Neutrophil (primary cell): ENCODE results near the gene MYOM3.

Source experiments
- H3K27ac ChIP-seq: fragments of 200-600 bp; sonication (generic); 2 replicates; pipeline ENCODE4 v1.5.1; 2016; ENCODE audit warnings: mild to moderate bottlenecking, moderate library complexity
- H3K27me3 ChIP-seq: fragments of 200-600 bp; sonication (generic); 2 replicates; pipeline ENCODE4 v1.6.0; 2016; ENCODE audit warnings: mild to moderate bottlenecking
- H3K36me3 ChIP-seq: fragments of 200-600 bp; sonication (generic); 2 replicates; pipeline ENCODE4 v1.5.1; 2017
- H3K4me1 ChIP-seq, 2 experiments: fragments of 200-600 bp in 1 of 2; sonication (generic) in 1 of 2; 1 replicate in 1 of 2; 2 replicates in 1 of 2; pipeline versions ENCODE4 v1.5.1 to v1.6.1; 2013 to 2016; ENCODE audit warnings: low read depth in 1 of 2, low read length in 1 of 2, mild to moderate bottlenecking in 1 of 2, moderate library complexity in 1 of 2; ENCODE audit not compliant: control insufficient read depth in 1 of 2, insufficient read depth in 1 of 2
- H3K4me3 ChIP-seq, 2 experiments: fragments of 200-600 bp in 1 of 2; sonication (generic) in 1 of 2; 1 replicate in 1 of 2; 2 replicates in 1 of 2; pipeline ENCODE4 v1.5.1; 2013 to 2016; ENCODE audit warnings: low read depth in 1 of 2, low read length in 1 of 2, mild to moderate bottlenecking in 1 of 2, moderate library complexity in 1 of 2
- H3K9me3 ChIP-seq: fragments of 200-600 bp; sonication (generic); 2 replicates; pipeline ENCODE4 v1.5.1; 2016
- TF ChIP-seq, protein P1 (sequence below): fragments of 200-600 bp; sonication (generic); IDR thresholded peaks from 2 replicates; pipeline ENCODE4 v1.5.1; 2016; ENCODE audit warnings: antibody characterized with exemption

Gene MYOM3

DNA sequence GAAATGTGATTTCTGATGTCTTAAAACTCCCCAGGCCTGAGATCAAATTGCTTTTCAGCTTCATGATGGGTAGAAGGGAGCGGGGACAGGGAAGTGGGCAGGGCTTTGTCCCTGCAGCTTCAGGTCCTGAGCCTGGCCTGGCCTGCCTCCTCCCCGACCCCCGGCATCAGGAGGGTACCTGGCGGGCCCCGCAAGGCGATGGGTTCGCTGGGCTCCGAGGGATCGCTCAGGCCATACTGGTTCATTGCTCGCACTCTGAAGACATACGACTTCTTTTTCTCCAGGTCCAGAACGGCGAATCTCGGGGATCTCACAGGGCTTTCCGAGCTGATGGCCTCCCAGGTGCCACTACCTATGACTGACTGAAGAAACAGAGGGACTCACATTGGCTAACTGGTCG is 25.5 kb downstream of the MYOM3 start:
- Histone ChIP-seq H3K4me3 (no peak overlapping the region), H3K4me1 (no peaks in the 10 kb centered on the region)

DNA sequence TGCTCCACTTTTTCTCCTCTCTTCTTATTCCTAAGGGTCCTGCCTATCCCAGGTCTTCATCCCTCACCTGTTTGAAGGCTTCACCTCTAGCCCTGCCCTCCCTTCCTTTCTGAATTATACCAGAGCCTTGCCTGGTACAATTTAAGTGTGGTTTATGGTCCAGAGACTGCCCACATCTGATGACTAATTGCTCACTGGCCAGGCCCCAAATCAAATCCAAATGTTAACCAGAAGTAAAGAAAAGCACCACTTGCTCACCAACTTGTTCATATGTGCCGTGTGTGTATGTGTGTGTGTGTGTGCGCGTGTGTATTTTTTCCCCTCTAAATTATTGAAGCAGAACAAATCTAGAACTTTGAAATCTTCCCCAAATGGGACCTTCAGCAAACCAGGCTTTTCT is 26.4 kb downstream of the MYOM3 start:
- H3K4me1 ChIP-seq: no peaks in the 10 kb centered on the region
- no peak overlapping the region for H3K27ac ChIP-seq
- no peaks in the 10 kb centered on the region for H3K27me3 ChIP-seq
- H3K36me3 ChIP-seq: no peaks in the 10 kb centered on the region
- no peak overlapping the region for H3K4me3 ChIP-seq
- no peaks in the 10 kb centered on the region for H3K9me3 ChIP-seq
- TF ChIP-seq, protein P1, sequence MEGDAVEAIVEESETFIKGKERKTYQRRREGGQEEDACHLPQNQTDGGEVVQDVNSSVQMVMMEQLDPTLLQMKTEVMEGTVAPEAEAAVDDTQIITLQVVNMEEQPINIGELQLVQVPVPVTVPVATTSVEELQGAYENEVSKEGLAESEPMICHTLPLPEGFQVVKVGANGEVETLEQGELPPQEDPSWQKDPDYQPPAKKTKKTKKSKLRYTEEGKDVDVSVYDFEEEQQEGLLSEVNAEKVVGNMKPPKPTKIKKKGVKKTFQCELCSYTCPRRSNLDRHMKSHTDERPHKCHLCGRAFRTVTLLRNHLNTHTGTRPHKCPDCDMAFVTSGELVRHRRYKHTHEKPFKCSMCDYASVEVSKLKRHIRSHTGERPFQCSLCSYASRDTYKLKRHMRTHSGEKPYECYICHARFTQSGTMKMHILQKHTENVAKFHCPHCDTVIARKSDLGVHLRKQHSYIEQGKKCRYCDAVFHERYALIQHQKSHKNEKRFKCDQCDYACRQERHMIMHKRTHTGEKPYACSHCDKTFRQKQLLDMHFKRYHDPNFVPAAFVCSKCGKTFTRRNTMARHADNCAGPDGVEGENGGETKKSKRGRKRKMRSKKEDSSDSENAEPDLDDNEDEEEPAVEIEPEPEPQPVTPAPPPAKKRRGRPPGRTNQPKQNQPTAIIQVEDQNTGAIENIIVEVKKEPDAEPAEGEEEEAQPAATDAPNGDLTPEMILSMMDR: no peak

More for the DNA sequence above, 25.5 kb downstream of the MYOM3 start:
- H3K36me3 ChIP-seq: no peaks in the 10 kb centered on the region
- H3K27ac ChIP-seq: no peak overlapping the region
- TF ChIP-seq, protein P1: no peak
- H3K27me3 ChIP-seq: no peaks in the 10 kb centered on the region
- no peaks in the 10 kb centered on the region for H3K9me3 ChIP-seq

DNA sequence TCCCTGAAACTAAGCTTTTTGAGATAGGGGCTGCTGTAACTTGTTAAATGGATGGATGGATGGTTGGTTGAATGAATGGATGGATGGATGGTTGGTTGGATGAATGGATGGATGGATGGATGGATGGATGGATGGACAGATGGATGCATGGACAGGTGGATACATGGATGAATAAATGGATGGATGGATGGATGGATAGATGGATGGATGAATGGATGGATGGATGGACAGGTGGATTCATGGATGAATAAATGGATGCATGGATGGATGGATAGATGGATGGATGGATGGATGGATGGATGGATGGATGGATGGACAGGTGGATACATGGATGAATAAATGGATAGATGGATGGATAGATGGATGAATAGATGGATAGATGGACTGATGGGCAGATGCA is 26.9 kb downstream of the MYOM3 start:
- Histone ChIP-seq H3K9me3 (no peaks in the 10 kb centered on the region), H3K27me3 (no peaks in the 10 kb centered on the region), H3K36me3 (no peaks in the 10 kb centered on the region), H3K27ac (no peak overlapping the region), H3K4me3 (no peak overlapping the region), H3K4me1 (no peaks in the 10 kb centered on the region)
- TF ChIP-seq, protein P1: no peak

DNA sequence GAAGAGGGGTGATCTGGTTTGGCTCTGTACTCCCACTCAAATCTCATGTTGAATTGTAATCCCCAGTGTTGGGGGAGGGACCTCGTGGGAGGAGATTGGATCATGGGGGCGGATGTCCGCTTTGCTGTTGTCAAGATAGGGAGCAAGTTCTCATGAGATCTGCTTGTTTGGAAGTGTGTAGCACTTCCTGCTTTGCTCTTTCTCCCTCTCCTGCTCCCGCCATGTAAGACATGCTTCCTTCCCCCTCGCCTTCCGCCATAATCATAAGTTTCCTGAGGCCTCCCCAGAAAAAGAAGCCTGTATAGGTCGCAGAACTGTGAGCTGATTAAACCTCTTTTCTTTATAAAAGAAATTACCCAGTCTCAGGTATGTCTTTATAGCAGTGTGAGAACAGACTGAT is 27.9 kb downstream of the MYOM3 start:
- Histone ChIP-seq H3K27ac (no peak overlapping the region), H3K36me3 (no peaks in the 10 kb centered on the region), H3K4me1 (no peaks in the 10 kb centered on the region), H3K9me3 (no peaks in the 10 kb centered on the region), H3K4me3 (no peak overlapping the region), H3K27me3 (no peaks in the 10 kb centered on the region)
- TF ChIP-seq, protein P1: no peak

DNA sequence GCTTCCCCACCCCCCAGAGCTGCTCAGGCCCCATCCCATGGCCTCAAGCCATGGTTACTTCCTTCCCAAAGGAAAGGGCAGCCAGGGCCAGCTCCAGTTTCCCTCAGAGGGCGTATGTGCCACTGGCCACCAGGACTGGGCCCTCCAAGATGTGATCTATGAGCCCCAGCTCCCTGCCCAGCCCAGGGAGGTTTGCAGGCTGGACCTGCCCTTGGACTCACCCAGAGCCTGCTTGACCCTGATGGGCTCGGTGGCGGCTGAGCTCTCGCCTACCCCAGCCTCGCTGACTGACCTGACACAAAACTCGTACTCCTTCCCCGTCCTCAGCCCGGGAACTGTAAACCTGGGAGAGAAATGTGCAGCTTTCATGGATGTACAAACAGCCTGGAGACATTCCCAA is 29.6 kb downstream of the MYOM3 start:
- H3K27me3 ChIP-seq: no peaks in the 10 kb centered on the region
- no peak overlapping the region for H3K27ac ChIP-seq

More for the DNA sequence above, 29.6 kb downstream of the MYOM3 start:
- TF ChIP-seq, protein P1: no peak
- Histone ChIP-seq H3K36me3 (no peaks in the 10 kb centered on the region), H3K4me3 (no peak overlapping the region), H3K9me3 (no peaks in the 10 kb centered on the region), H3K4me1 (no peaks in the 10 kb centered on the region)
